Measurements from ENCODE around the gene SETD4.
"Not testable (repeated sequence)": the region's sequence is repeated elsewhere in the genome, so short reads cannot be mapped to it uniquely, and the experiment has no call there.

Gene SETD4

DNA sequence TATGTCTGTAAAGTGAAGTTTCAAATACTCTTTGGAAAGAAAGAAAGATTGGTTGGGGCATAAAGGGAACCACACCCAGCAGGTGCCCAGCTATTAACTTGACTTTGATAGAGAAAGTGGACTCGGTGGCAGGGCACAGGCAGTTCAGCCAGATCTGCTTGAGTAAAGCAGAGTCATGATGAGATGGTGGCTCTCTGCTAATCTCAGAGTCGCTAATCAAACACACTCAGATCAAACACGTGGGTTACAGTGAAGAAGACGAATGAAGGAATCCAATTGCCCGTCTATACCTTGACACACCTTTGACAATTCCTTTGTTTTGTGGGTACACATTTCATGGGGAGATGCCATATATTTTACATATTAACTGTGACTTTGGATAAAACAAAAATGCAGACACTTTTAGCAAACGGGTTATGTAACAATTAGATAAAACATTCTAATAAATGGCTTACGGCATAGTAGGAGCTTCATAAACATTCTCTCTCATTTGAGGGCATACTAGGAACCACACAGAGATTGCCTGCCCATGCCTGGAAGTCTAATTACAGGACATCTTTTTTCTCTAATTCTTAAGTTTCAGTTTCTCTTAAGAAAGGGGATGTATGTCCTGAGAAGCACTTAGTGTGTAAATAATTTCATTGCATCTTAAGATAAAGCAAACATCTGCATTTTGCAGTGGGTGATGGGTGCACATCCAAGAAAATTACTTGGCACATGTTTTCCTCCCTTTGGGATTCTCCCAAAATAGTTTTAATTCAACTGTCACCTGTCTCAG is 16.7 kb upstream of the SETD4 start:
- DNase-seq (ENCODE audit: insufficient read length, low spot score), result no peak
- FAIRE-seq, result no peak
- TF ChIP-seq, protein P1, sequence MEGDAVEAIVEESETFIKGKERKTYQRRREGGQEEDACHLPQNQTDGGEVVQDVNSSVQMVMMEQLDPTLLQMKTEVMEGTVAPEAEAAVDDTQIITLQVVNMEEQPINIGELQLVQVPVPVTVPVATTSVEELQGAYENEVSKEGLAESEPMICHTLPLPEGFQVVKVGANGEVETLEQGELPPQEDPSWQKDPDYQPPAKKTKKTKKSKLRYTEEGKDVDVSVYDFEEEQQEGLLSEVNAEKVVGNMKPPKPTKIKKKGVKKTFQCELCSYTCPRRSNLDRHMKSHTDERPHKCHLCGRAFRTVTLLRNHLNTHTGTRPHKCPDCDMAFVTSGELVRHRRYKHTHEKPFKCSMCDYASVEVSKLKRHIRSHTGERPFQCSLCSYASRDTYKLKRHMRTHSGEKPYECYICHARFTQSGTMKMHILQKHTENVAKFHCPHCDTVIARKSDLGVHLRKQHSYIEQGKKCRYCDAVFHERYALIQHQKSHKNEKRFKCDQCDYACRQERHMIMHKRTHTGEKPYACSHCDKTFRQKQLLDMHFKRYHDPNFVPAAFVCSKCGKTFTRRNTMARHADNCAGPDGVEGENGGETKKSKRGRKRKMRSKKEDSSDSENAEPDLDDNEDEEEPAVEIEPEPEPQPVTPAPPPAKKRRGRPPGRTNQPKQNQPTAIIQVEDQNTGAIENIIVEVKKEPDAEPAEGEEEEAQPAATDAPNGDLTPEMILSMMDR (IDR thresholded peaks at IDR 0.05; ENCODE audit: insufficient read depth, missing control alignments), result no peak

DNA sequence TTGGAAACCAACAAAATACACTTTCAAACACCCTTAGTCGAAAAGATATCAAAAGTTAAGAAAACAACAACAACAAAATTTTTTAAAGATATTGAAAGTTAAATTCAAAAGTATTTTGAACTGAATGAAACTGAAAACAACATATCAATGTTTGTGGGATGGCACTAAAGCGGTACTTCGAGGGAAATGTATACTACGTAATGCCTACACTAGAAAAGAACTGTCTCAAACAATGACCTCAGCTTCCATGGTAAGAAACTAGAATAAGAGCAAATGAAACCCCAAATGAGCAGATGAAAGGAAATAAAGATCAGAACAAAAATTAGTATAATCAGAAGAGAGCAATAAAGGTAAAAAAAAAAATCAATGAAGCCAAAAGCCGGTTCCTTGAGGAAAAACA is 15.6 kb upstream of the SETD4 start:
- FAIRE-seq, result no peak
- DNase-seq (ENCODE audit: insufficient read length, low spot score), result no peak
- TF ChIP-seq, protein P1 (IDR thresholded peaks at IDR 0.05; ENCODE audit: insufficient read depth, missing control alignments), result no peak

DNA sequence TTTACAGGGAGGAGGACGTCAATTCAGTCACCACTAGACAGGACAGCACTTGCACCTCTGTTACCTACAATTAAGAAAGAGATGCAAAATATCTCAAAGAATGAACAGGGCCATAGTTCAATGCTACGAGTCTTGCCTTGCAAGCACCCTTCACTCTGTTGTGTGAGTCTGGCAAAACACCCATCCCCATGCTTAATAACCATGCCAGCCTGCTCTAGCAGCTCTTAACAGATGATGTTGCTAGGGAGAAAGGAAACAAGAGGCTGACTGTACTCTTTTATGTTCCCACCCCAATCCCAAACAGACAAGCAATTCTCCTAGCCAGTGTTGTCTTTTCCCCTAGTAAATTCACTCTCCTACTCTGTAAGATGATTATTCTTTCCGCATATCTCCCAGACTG is 14.8 kb upstream of the SETD4 start:
- DNase-seq (ENCODE audit: insufficient read length, low spot score) (no peak), FAIRE-seq (no peak)
- TF ChIP-seq, protein P1 (IDR thresholded peaks at IDR 0.05; ENCODE audit: insufficient read depth, missing control alignments), result no peak

DNA sequence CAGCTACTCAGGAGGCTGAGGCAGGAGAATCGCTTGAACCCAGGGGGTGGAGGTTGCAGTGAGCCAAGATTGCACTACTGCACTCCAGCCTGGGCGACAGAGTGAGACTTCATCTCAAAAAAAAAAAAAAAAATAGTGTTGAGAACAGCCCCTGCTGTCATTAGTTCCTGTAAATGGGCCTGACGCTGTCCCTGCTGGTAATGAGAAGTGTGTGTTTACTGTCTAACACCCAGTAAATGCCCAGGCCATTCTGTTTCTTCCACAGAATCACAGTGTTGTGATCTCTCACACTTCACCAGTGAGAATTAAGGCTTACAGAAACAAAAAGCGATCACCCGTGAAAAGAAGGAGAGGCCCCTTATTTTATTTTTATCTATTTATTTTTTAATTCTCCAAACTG is 13.6 kb upstream of the SETD4 start:
- DNase-seq (ENCODE audit: insufficient read length, low spot score); FAIRE-seq: not testable (repeated sequence)

DNA sequence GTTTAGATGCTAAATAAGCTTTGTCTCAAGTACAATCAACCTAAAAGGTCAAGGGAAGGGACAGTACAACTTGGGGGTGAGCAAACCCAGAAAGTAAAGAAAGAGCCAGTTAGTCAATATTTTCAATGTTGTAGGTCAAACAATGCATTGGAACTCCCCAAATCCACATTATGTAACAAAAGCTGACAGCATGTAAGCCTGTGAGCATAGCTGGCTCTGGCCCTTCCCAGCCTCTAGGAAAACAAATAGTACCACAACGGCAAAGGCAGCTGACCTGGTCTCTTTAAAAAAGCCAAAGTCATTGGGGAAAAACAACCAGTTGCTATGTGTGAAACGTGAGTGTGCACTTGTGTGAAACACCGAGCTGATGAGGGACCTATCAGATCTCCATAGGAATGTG is 12.9 kb upstream of the SETD4 start:
- TF ChIP-seq, protein P1 (IDR thresholded peaks at IDR 0.05; ENCODE audit: insufficient read depth, missing control alignments), result no peak
- FAIRE-seq, result no peak
- no peak for DNase-seq (ENCODE audit: insufficient read length, low spot score)

DNA sequence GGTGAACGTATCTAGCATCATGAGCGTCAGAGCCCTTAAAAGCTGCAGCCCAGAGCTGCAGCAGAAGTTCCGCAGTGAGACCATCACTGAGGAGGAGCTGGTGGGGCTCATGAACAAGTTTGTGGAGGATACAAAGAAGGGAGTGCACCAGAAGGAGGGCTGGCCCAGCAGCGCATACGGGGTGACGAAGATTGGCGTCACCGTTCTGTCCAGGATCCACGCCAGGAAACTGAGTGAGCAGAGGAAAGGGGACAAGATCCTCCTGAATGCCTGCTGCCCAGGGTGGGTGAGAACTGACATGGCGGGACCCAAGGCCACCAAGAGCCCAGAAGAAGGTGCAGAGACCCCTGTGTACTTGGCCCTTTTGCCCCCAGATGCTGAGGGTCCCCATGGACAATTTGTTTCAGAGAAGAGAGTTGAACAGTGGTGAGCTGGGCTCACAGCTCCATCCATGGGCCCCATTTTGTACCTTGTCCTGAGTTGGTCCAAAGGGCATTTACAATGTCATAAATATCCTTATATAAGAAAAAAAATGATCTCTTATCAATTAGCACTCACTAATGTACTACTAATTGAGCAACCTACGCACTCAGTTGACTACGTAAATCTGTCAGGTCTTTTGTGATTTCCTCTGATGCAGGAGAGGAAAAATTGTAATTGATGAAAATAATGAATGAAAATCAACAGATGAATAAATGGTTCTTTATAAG is 12.3 kb upstream of the SETD4 start:
- DNase-seq (ENCODE audit: insufficient read length, low spot score) (no peak), FAIRE-seq (no peak)
- TF ChIP-seq, protein P1 (IDR thresholded peaks at IDR 0.05; ENCODE audit: insufficient read depth, missing control alignments), result no peak

DNA sequence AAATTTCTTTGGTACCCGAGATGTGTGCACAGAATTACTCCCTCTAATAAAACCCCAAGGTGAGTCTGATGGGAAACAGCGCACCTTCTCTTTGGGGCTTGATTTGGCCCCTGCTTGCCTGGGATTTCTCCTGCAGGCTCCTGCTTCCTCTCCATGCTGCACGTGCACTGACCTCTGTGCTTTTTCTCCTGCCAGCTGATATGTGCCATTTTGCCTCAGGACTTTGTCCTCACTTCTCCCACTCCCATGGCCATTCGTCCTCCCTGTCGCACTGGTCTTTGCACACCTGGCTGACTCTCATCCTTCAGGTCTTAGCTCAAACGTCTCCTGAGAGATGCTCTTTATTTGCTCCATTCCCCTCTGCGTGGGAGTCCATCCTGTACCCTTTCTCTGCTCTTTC is 10.7 kb upstream of the SETD4 start:
- DNase-seq (ENCODE audit: insufficient read length, low spot score) (no peak), FAIRE-seq (no peak)
- TF ChIP-seq, protein P1 (IDR thresholded peaks at IDR 0.05; ENCODE audit: insufficient read depth, missing control alignments), result no peak
